Measurements from ENCODE around the gene ERICH4. TPM values are rescaled to one million over a fixed set of nuclear protein-coding genes. Genes with fewer than 3 reads are reported as not detected.

Gene ERICH4
- total and polyA plus RNA-seq, 2 of the 8 experiments (the other 6 are each of a cell fraction or from before 2014, with no cell fraction given): not detected

DNA sequence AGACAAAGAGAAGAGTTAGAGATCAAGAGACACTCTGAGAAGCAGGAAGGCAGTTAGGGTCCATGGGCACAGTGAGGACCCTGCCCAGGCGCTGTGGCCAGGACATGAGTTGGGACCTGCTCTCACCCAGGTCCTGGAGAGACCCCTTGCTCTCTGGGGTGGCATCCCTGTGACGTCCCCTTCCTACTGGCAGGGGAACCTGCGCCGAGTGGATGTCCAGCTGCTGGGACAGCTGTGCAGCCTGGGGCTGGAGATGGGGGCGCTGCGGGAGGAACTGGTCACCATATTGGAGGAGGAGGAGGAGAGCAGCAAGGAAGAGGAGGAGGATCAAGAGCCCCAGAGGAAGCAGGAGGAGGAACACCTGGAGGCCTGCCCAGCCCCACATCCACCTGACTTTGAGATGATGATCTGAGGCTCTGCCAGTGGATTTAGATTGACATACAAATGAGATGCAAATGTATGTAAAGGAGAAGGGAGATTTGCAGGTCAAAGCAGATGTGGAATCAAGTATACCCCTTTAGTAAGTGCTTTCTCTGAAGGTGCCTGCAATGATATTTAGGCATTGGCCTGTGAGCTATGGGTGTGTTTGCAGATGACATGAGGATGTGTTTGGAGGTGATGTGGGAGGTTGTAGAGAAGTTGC is 978 bp downstream of the ERICH4 start:
- Histone ChIP-seq H3K4me2 (ENCODE audit: insufficient read depth in 1 of 2, low read depth in 2 of 2, low read length in 2 of 2) (no peak overlapping the region), H2BK15ac (ENCODE audit: low read length) (no peak overlapping the region), H3K56ac (replicated peaks; ENCODE audit: insufficient read length, low read depth, low read length) (no peak overlapping the region), H2BK20ac (ENCODE audit: low read length) (no peak overlapping the region), H2BK120ac (replicated peaks; ENCODE audit: low read depth, low read length) (no peak overlapping the region), H3K79me2 (ENCODE audit: control insufficient read depth in 1 of 2, insufficient read depth in 2 of 2, low read length in 2 of 2) (0 out of 4 replicates have a peak, but pooled peaks cover 0 to under 1% of the 10 kb centered on the region in 2 experiments), H3K9me3 (ENCODE audit: insufficient read depth in 2 of 2, low read depth in 1 of 2, low read length in 1 of 2) (no peaks in the 10 kb centered on the region), H4K20me1 (replicated peaks in 1 of 2; ENCODE audit: control insufficient read depth in 1 of 2, insufficient read depth in 2 of 2, low read length in 2 of 2) (no peaks in the 10 kb centered on the region), H3K4me1 (replicated peaks in 1 of 4; ENCODE audit: control insufficient read depth in 3 of 4, insufficient read depth in 4 of 4, low read length in 3 of 4) (no peaks in the 10 kb centered on the region), H2AK5ac (ENCODE audit: low read depth, low read length) (no peak overlapping the region), H2BK12ac (ENCODE audit: low read depth, low read length) (no peak overlapping the region), H3K4me3 (ENCODE audit: extremely low read depth in 1 of 4, insufficient read depth in 2 of 4, low read depth in 3 of 4, low read length in 4 of 4) (no peak overlapping the region), H3K9ac (replicated peaks in 1 of 4; ENCODE audit: extremely low read depth in 1 of 4, low read depth in 3 of 4, low read length in 3 of 4) (no peak overlapping the region), H3K36me3 (ENCODE audit: control insufficient read depth in 2 of 4, insufficient read depth in 4 of 4, low read length in 3 of 4) (no peaks in the 10 kb centered on the region), H3K79me1 (ENCODE audit: low read depth, low read length) (no peaks in the 10 kb centered on the region), H3K4ac (replicated peaks; ENCODE audit: insufficient read length, low read depth, low read length) (no peak overlapping the region), H2AFZ (ENCODE audit: low read length) (no peak overlapping the region), H3K18ac (ENCODE audit: extremely low read depth, low read length) (no peak overlapping the region), H3K27me3 (replicated peaks in 1 of 4; ENCODE audit: control insufficient read depth in 3 of 4, extremely low read depth in 1 of 4, insufficient read depth in 3 of 4, low read length in 3 of 4) (0 out of 7 replicates have a peak, but pooled peaks cover 0 to 3% (median 0%) of the 10 kb centered on the region in 4 experiments), H4K8ac (ENCODE audit: extremely low read depth, insufficient read depth, low read length) (no peak overlapping the region), H3K23ac (ENCODE audit: insufficient read length) (no peak overlapping the region), H4K5ac (ENCODE audit: insufficient read length, low read depth, low read length) (no peak overlapping the region), H3K27ac (ENCODE audit: low read depth, low read length) (no peak overlapping the region), H3K23me2 (ENCODE audit: low read depth, low read length) (no peaks in the 10 kb centered on the region), H2BK5ac (ENCODE audit: low read depth, low read length) (no peak overlapping the region), H3K14ac (ENCODE audit: insufficient read length) (no peak overlapping the region), H4K91ac (replicated peaks; ENCODE audit: insufficient read length, low read length) (no peak overlapping the region)
- no peak for FAIRE-seq
- DNase-seq (ENCODE audit: low read depth in 1 of 2, low spot score in 2 of 2): no peak
- CTCF ChIA-PET (ENCODE audit: partially characterized antibody): interaction anchor here (0.6 to 20.4 kb wide), 2 partner anchors 95 to 121 kb away, joined by 4 to 364 read pairs; no protein-coding TSS in a partner anchor
- 68% methylated on average over 6 of the region's 6 CpGs; no CpG with 5 or more reads in 1 of the 2 experiments for WGBS, 2 experiments (ENCODE audit: extremely low coverage in 1 of 2, insufficient coverage in 1 of 2, insufficient read length in 1 of 2, insufficient replicate concordance in 2 of 2, low coverage in 1 of 2, low lambda C conversion rate in 2 of 2, missing lambda C conversion rate in 1 of 2)
- POLR2A ChIA-PET (ENCODE audit: partially characterized antibody): no interaction called here
- TF ChIP-seq SIRT6 (IDR thresholded peaks at IDR 0.05; ENCODE audit: low read length): no peak
- TF ChIP-seq EP300 (IDR thresholded peaks at IDR 0.05; ENCODE audit: borderline replicate concordance in 1 of 2, low read depth in 2 of 2, low read length in 2 of 2): no peak
- TF ChIP-seq NANOG (IDR thresholded peaks at IDR 0.05; ENCODE audit: insufficient read depth, low read depth, low read length, poor library complexity, severe bottlenecking): no peak
- no peak for TF ChIP-seq KDM4A (IDR thresholded peaks at IDR 0.05; ENCODE audit: low read depth, low read length, severe bottlenecking)
- TF ChIP-seq RAD21 (IDR thresholded peaks at IDR 0.05 in 1 of 2, conservative IDR thresholded peaks at IDR 0.05 in 1 of 2; ENCODE audit: low read depth in 2 of 2, low read length in 2 of 2): no peak
- no peak for TF ChIP-seq GABPA (IDR thresholded peaks at IDR 0.05; ENCODE audit: borderline replicate concordance, insufficient read depth, low read length)
- no peak for TF ChIP-seq ZNF274 (IDR thresholded peaks at IDR 0.05; ENCODE audit: borderline replicate concordance, extremely low read depth, low read length)
- TF ChIP-seq JUND (IDR thresholded peaks at IDR 0.05; ENCODE audit: low read length): no peak
- no peak for TF ChIP-seq BACH1 (IDR thresholded peaks at IDR 0.05; ENCODE audit: low read length)
- no peak for TF ChIP-seq EGR1 (IDR thresholded peaks at IDR 0.05; ENCODE audit: borderline replicate concordance, low read depth, low read length)
- no peak for TF ChIP-seq CHD1 (IDR thresholded peaks at IDR 0.05; ENCODE audit: low read depth, low read length)
